SU-DHL-6 (cell line): ENCODE data around the gene HMSD.

Source experiments
- CTCF ChIP-seq: fragments of 200-600 bp; sonication (generic); IDR thresholded peaks from one replicate; pipeline ENCODE4 v1.5.1; 2017; ENCODE audit warnings: antibody characterized with exemption, mild to moderate bottlenecking, low read length, moderate library complexity; ENCODE audit not compliant: insufficient read depth, poor library complexity, severe bottlenecking
- EZH2phosphoT487 ChIP-seq: fragments of 200-600 bp; sonication (generic), shearing (Covaris generic); conservative IDR thresholded peaks from 2 replicates; pipeline ENCODE4 v1.6.1; 2018; ENCODE audit warnings: mild to moderate bottlenecking, antibody characterized with exemption, low read length, moderate library complexity, mixed read lengths

- TF ChIP-seq CTCF (no peak), EZH2phosphoT487 (no peak)
Observed at GRCh38 chr18:63975628-63976027, 26.5 kb downstream of the HMSD start.
